H9 (cell line): ENCODE results near the gene CAVIN1. TPM values are rescaled to one million over a fixed set of nuclear protein-coding genes. Genes with fewer than 3 reads are reported as not detected.

ENCODE experiments used
- DNase-seq: peaks from one replicate; pipeline ENCODE4 v3.0.0-alpha.2; 2017
- H2AFZ ChIP-seq: one replicate; pipeline ENCODE4 v1.6.1; 2013; ENCODE audit warnings: mild to moderate bottlenecking, low read length, control low read depth, moderate library complexity
- H2AK5ac ChIP-seq: 2 replicates; pipeline ENCODE4 v1.6.1; 2013; ENCODE audit warnings: low read length, control low read depth, mixed read lengths; ENCODE audit not compliant: insufficient read length
- H2BK120ac ChIP-seq: one replicate; pipeline ENCODE4 v1.6.1; 2013; ENCODE audit warnings: low read depth, mild to moderate bottlenecking, low read length, control low read depth, inconsistent platforms; ENCODE audit not compliant: poor library complexity, severe bottlenecking
- H2BK12ac ChIP-seq: 2 replicates; pipeline ENCODE4 v1.6.1; 2013; ENCODE audit warnings: low read length, control low read depth, mixed read lengths, low read depth; ENCODE audit not compliant: insufficient read length
- H2BK15ac ChIP-seq: 2 replicates; pipeline ENCODE4 v1.6.1; 2013; ENCODE audit warnings: low read depth, low read length, control low read depth
- H2BK20ac ChIP-seq: one replicate; pipeline ENCODE4 v1.6.1; 2013; ENCODE audit warnings: low read depth, mild to moderate bottlenecking, low read length, control low read depth, inconsistent platforms; ENCODE audit not compliant: poor library complexity, severe bottlenecking
- H2BK5ac ChIP-seq: 2 replicates; pipeline ENCODE4 v1.6.1; 2013; ENCODE audit warnings: low read length, control low read depth, mixed read lengths; ENCODE audit not compliant: insufficient read length
- H3K14ac ChIP-seq: 2 replicates; pipeline ENCODE4 v1.6.1; 2013; ENCODE audit warnings: low read length, control low read depth; ENCODE audit not compliant: insufficient read depth
- H3K18ac ChIP-seq: 2 replicates; pipeline ENCODE4 v1.6.1; 2013; ENCODE audit warnings: low read depth, mild to moderate bottlenecking, mixed read lengths, low read length, control low read depth; ENCODE audit not compliant: insufficient read length
- H3K23ac ChIP-seq: 2 replicates; pipeline ENCODE4 v1.6.1; 2013; ENCODE audit warnings: low read length, control low read depth, mixed read lengths, low read depth; ENCODE audit not compliant: insufficient read length
- H3K23me2 ChIP-seq: 2 replicates; pipeline ENCODE4 v1.6.1; 2013; ENCODE audit warnings: low read depth, mild to moderate bottlenecking, mixed read lengths, low read length, control low read depth; ENCODE audit not compliant: insufficient read length, poor library complexity, severe bottlenecking
- H3K27ac ChIP-seq: 2 replicates; pipeline ENCODE4 v1.5.1; 2013; ENCODE audit warnings: low read length, control low read depth, mixed read lengths, low read depth; ENCODE audit not compliant: insufficient read length
- H3K27me3 ChIP-seq: 2 replicates; pipeline ENCODE4 v1.6.1; 2013; ENCODE audit warnings: low read length, control low read depth, inconsistent platforms; ENCODE audit not compliant: insufficient read depth
- H3K4ac ChIP-seq: 2 replicates; pipeline ENCODE4 v1.6.1; 2013; ENCODE audit warnings: low read depth, mild to moderate bottlenecking, control low read depth, inconsistent platforms, low read length, moderate library complexity
- H3K4me1 ChIP-seq: 2 replicates; pipeline ENCODE4 v1.6.1; 2013; ENCODE audit warnings: low read length, control low read depth, inconsistent platforms; ENCODE audit not compliant: insufficient read depth
- H3K4me2 ChIP-seq: 2 replicates; pipeline ENCODE4 v1.6.1; 2013; ENCODE audit warnings: low read length, control low read depth, mixed read lengths; ENCODE audit not compliant: insufficient read length, insufficient read depth
- H3K56ac ChIP-seq: 2 replicates; pipeline ENCODE4 v1.6.1; 2013; ENCODE audit warnings: low read depth, mild to moderate bottlenecking, mixed read lengths, low read length, control low read depth; ENCODE audit not compliant: insufficient read length
- H3K79me1 ChIP-seq: 2 replicates; pipeline ENCODE4 v1.6.1; 2013; ENCODE audit warnings: low read depth, mild to moderate bottlenecking, moderate library complexity, low read length, control low read depth, inconsistent platforms; ENCODE audit not compliant: insufficient read depth, poor library complexity, severe bottlenecking
- H3K79me2 ChIP-seq: 2 replicates; pipeline ENCODE4 v1.6.1; 2013; ENCODE audit warnings: low read length, control low read depth, inconsistent platforms; ENCODE audit not compliant: insufficient read depth
- H3K9ac ChIP-seq: 2 replicates; pipeline ENCODE4 v1.6.1; 2013; ENCODE audit warnings: low read length, control low read depth, mixed read lengths; ENCODE audit not compliant: insufficient read length; ENCODE audit errors: extremely low read depth
- H3K9me3 ChIP-seq: one replicate; pipeline ENCODE4 v1.6.1; 2013; ENCODE audit warnings: low read depth, low read length, inconsistent platforms; ENCODE audit not compliant: control insufficient read depth
- H3T11ph ChIP-seq: one replicate; pipeline ENCODE4 v1.6.1; 2013; ENCODE audit warnings: mild to moderate bottlenecking, low read length, control low read depth, inconsistent platforms
- H4K20me1 ChIP-seq: one replicate; pipeline ENCODE4 v1.6.1; 2013; ENCODE audit not compliant: control insufficient read depth, insufficient read length, insufficient read depth
- H4K5ac ChIP-seq: 2 replicates; pipeline ENCODE4 v1.6.1; 2013; ENCODE audit warnings: low read depth, mild to moderate bottlenecking, mixed read lengths, low read length, control low read depth; ENCODE audit not compliant: insufficient read length
- H4K8ac ChIP-seq: replicated peaks from 2 replicates; pipeline ENCODE4 v1.6.1; 2013; ENCODE audit warnings: low read length, control low read depth, mixed read lengths, low read depth; ENCODE audit not compliant: insufficient read length
- H4K91ac ChIP-seq: 2 replicates; pipeline ENCODE4 v1.6.1; 2013; ENCODE audit warnings: low read depth, mild to moderate bottlenecking, moderate library complexity, mixed read lengths, low read length, control low read depth; ENCODE audit not compliant: insufficient read length
- H3K27ac Mint-ChIP-seq, 3 experiments: 2 replicates in 2 of 3; 3 replicates in 1 of 3; pipeline ENCODE4 v1.8.0; 2020 to 2021; ENCODE audit warnings: mixed read lengths in 3 of 3, mild to moderate bottlenecking in 1 of 3, moderate library complexity in 1 of 3
- H3K27me3 Mint-ChIP-seq: 2 replicates; pipeline ENCODE4 v1.8.0; 2021; ENCODE audit warnings: low read depth, mild to moderate bottlenecking, moderate library complexity, mixed read lengths
- H3K36me3 Mint-ChIP-seq, 3 experiments: 2 replicates in 2 of 3; 3 replicates in 1 of 3; pipeline ENCODE4 v1.8.0; 2020 to 2021; ENCODE audit warnings: low read depth in 3 of 3, mixed read lengths in 3 of 3; ENCODE audit not compliant: insufficient read depth in 1 of 3
- H3K4me1 Mint-ChIP-seq, 2 experiments: 2 replicates each; pipeline ENCODE4 v1.8.0; 2020; ENCODE audit warnings: mixed read lengths in 2 of 2
- H3K4me3 Mint-ChIP-seq, 2 experiments: 2 replicates in 1 of 2; 3 replicates in 1 of 2; pipeline ENCODE4 v1.8.0; 2020 to 2021; ENCODE audit warnings: mild to moderate bottlenecking in 2 of 2, mixed read lengths in 2 of 2, moderate library complexity in 1 of 2
- H3K9me3 Mint-ChIP-seq, 2 experiments: 2 replicates in 1 of 2; 3 replicates in 1 of 2; pipeline ENCODE4 v1.8.0; 2020; ENCODE audit warnings: mild to moderate bottlenecking in 2 of 2, mixed read lengths in 2 of 2, moderate library complexity in 1 of 2
- CTCF ChIP-seq: fragments of 200-600 bp; sonication (generic); conservative IDR thresholded peaks from 3 replicates; pipeline ENCODE4 v1.8.0; 2021; ENCODE audit warnings: antibody characterized with exemption, mild to moderate bottlenecking
- WGBS: extraction: QIAGEN DNeasy Blood & Tissue Kit; methylation state at CpG from one replicate; pipeline ENCODE4 v1.1.7; 2013; ENCODE audit warnings: missing lambda C conversion rate, low lambda C conversion rate, mixed read lengths; ENCODE audit not compliant: insufficient read length; ENCODE audit errors: extremely low coverage; 5-methylcytosine and 5-hydroxymethylcytosine counted together
- total RNA-seq: library from RNA; stranded (reverse); gene quantifications from 2 replicates; pipeline ENCODE4 v1.2.1, GENCODE V29; 2021

The CAVIN1 gene
- total RNA-seq, 1 experiment from 2014 or later: 65.2 TPM

- Histone ChIP-seq H4K5ac (no peak overlapping the region), H2BK20ac (no peak overlapping the region), H2BK12ac (no peak overlapping the region), H3K23ac (no peak overlapping the region), H3K27ac (no peak overlapping the region), H3K14ac (no peak overlapping the region), H2BK5ac (no peak overlapping the region), H3K79me2 (no peaks in the 10 kb centered on the region), H3T11ph (no peak overlapping the region), H3K79me1 (no peaks in the 10 kb centered on the region), H4K8ac (no peak overlapping the region), H4K91ac (no peak overlapping the region), H3K4ac (no peak overlapping the region), H3K4me1 (peaks cover 2% of the 10 kb centered on the region; the same call in 1 of the 2 replicates), H3K4me2 (peak overlapping the region; percentile 77), H4K20me1 (no peaks in the 10 kb centered on the region), H2BK120ac (no peak overlapping the region), H3K9ac (no peak overlapping the region), H3K18ac (no peak overlapping the region), H3K27me3 (no peaks in the 10 kb centered on the region; the same call in 1 of the 2 replicates), H2BK15ac (no peak overlapping the region), H3K23me2 (peaks cover 24% of the 10 kb centered on the region), H3K9me3 (no peaks in the 10 kb centered on the region), H3K56ac (no peak overlapping the region), H2AK5ac (no peak overlapping the region), H2AFZ (no peak overlapping the region)
- peak overlapping the region; percentile 88 to 93; a peak in 4 of 5 replicates for H3K4me3 Mint-ChIP-seq
- peaks cover 37 to 44% of the 10 kb centered on the region in 2 experiments for H3K4me1 Mint-ChIP-seq
- peaks cover 0 to 2% (median 0%) of the 10 kb centered on the region in 3 experiments; a peak in 3 of 7 replicates for H3K36me3 Mint-ChIP-seq
- H3K27me3 Mint-ChIP-seq: peaks cover 23% of the 10 kb centered on the region
- H3K9me3 Mint-ChIP-seq: no peaks in the 10 kb centered on the region; a peak in 1 of 5 replicates
- peak overlapping the region in 1 of 3 experiments; percentile 92; a peak in 2 of 7 replicates for H3K27ac Mint-ChIP-seq
- DNase-seq: no peak
- no CpG with 5 or more reads among the region's 11 CpGs for WGBS
- TF ChIP-seq CTCF: no peak
Measured at GRCh38 chr17:42423766-42424165, 710 bp upstream of the CAVIN1 start.
